Smooth muscle cell (in vitro differentiated cells): Measurements from ENCODE around the gene HELZ. TPM values are rescaled to one million over a fixed set of nuclear protein-coding genes. Genes with fewer than 3 reads are reported as not detected.

ENCODE experiments used
- DNase-seq: peaks from one replicate; lab custom pipeline; 2025; ENCODE audit not compliant: unreplicated experiment; lab: John Stamatoyannopoulos, UW
- H2AFZ ChIP-seq: fragments of 200-600 bp; sonication (generic); 2 replicates; pipeline ENCODE4 v1.6.0; 2016; ENCODE audit warnings: antibody characterized with exemption, low read depth, mild to moderate bottlenecking
- H3F3A ChIP-seq: fragments of 200-600 bp; sonication (generic); 2 replicates; pipeline ENCODE4 v1.6.0; 2017; ENCODE audit warnings: antibody characterized with exemption, low read depth
- H3K27ac ChIP-seq: fragments of 200-600 bp; sonication (generic); 2 replicates; pipeline ENCODE4 v1.5.1; 2016; ENCODE audit warnings: low read depth, mild to moderate bottlenecking
- H3K27me3 ChIP-seq: fragments of 200-600 bp; sonication (generic); 2 replicates; pipeline ENCODE4 v1.6.1; 2016; ENCODE audit warnings: low read depth, mild to moderate bottlenecking
- H3K36me3 ChIP-seq: fragments of 200-600 bp; sonication (generic); 2 replicates; pipeline ENCODE4 v1.5.1; 2016; ENCODE audit warnings: low read depth
- H3K4me1 ChIP-seq: fragments of 200-600 bp; sonication (generic); 2 replicates; pipeline ENCODE4 v1.5.1; 2016; ENCODE audit warnings: low read depth
- H3K4me2 ChIP-seq: fragments of 200-600 bp; sonication (generic); 2 replicates; pipeline ENCODE4 v1.6.0; 2016; ENCODE audit warnings: mild to moderate bottlenecking
- H3K4me3 ChIP-seq: fragments of 200-600 bp; sonication (generic); 2 replicates; pipeline ENCODE4 v1.5.1; 2016; ENCODE audit warnings: mild to moderate bottlenecking
- H3K79me2 ChIP-seq: fragments of 200-600 bp; sonication (generic); 2 replicates; pipeline ENCODE4 v1.6.0; 2016; ENCODE audit warnings: low read depth, mild to moderate bottlenecking
- H3K9ac ChIP-seq: fragments of 200-600 bp; sonication (generic); 2 replicates; pipeline ENCODE4 v1.6.0; 2016; ENCODE audit warnings: low read depth
- H3K9me3 ChIP-seq: fragments of 200-600 bp; sonication (generic); replicated peaks from 2 replicates; pipeline ENCODE4 v1.5.1; 2016; ENCODE audit warnings: low read depth
- H4K20me1 ChIP-seq: fragments of 200-600 bp; sonication (generic); 2 replicates; pipeline ENCODE4 v1.6.0; 2016; ENCODE audit warnings: low read depth
- WGBS: methylation state at CpG from one replicate; pipeline ENCODE4 v1.1.7; 2016; ENCODE audit warnings: low lambda C conversion rate; 5-methylcytosine and 5-hydroxymethylcytosine counted together
- polyA plus RNA-seq: library from polyadenylated mRNA; unstranded; fragments of >200 nt; fragmentation: Nextera tagmentation; extraction: Ambion mirVana; gene quantifications from 2 replicates; pipeline ENCODE4 v1.2.1, GENCODE V29; 2016
- total RNA-seq: library from RNA; depleted of rRNA; stranded (reverse); fragments of >200 nt; gene quantifications from 2 replicates; pipeline ENCODE4 v1.2.3, GENCODE V29; 2014
- TF ChIP-seq, protein P1 (sequence below): fragments of 200-600 bp; sonication (generic); IDR thresholded peaks from 2 replicates; pipeline ENCODE4 v1.5.1; 2017; ENCODE audit warnings: borderline replicate concordance, mild to moderate bottlenecking, antibody characterized with exemption; ENCODE audit not compliant: insufficient read depth, poor library complexity, severe bottlenecking

Gene HELZ
- total and polyA plus RNA-seq, 2 experiments from 2014 or later = 18.8 to 34.4 TPM

DNA sequence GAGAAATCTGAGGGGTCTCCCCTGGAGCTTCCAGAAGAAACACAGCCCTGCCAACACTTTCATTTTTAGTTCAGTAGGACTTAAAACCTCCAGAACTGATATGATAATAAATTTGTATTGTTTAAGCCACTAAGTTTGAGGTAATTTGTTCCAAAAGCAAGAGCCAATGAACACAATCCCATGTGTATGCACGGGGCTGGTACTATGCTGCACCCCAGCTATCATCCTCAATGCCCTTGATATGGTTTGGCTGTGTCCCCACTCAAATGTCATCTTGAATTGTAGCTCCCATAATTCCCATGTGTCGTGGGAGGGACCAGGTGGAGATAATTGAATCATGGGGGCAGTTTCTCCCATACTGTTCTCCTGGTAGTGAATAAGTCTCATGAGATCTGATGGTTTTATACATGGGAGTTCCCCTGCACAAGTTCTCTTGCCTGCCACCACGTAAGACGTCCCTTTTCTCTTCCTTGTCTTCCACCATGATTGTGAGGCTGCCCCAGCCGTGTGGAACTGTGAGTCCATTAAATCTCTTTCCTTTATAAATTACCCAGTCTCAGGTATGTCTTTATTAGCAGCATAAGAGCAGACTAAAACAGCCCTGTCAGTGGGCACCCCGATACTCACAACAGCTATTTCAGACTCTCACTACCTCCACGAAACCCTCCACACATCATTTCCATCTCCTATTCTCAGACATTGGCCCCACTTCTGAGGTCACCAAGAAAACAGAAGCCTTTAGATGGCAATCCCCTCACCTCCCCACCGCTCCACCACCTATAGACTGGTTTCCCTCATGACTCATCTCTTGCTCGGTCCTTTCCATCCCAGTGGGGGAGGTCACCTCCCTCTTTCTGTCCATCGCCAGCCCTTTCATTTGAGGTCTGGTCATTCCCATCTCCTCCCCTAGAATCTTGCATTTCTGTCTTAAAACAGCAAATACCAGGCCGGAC is 209.6 kb downstream of the HELZ start:
- TF ChIP-seq, protein P1, sequence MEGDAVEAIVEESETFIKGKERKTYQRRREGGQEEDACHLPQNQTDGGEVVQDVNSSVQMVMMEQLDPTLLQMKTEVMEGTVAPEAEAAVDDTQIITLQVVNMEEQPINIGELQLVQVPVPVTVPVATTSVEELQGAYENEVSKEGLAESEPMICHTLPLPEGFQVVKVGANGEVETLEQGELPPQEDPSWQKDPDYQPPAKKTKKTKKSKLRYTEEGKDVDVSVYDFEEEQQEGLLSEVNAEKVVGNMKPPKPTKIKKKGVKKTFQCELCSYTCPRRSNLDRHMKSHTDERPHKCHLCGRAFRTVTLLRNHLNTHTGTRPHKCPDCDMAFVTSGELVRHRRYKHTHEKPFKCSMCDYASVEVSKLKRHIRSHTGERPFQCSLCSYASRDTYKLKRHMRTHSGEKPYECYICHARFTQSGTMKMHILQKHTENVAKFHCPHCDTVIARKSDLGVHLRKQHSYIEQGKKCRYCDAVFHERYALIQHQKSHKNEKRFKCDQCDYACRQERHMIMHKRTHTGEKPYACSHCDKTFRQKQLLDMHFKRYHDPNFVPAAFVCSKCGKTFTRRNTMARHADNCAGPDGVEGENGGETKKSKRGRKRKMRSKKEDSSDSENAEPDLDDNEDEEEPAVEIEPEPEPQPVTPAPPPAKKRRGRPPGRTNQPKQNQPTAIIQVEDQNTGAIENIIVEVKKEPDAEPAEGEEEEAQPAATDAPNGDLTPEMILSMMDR = no peak
- Histone ChIP-seq H4K20me1 (no peaks in the 10 kb centered on the region), H3K36me3 (no peaks in the 10 kb centered on the region), H3K27ac (no peak overlapping the region), H3K4me2 (no peak overlapping the region), H3K9me3 (no peaks in the 10 kb centered on the region), H3F3A (no peaks in the 10 kb centered on the region), H3K4me1 (no peaks in the 10 kb centered on the region), H3K79me2 (no peaks in the 10 kb centered on the region), H3K9ac (no peak overlapping the region), H2AFZ (no peak overlapping the region), H3K4me3 (no peak overlapping the region), H3K27me3 (no peaks in the 10 kb centered on the region)
- no peak for DNase-seq
- 79% methylated on average over 11 of the region's 11 CpGs for WGBS

DNA sequence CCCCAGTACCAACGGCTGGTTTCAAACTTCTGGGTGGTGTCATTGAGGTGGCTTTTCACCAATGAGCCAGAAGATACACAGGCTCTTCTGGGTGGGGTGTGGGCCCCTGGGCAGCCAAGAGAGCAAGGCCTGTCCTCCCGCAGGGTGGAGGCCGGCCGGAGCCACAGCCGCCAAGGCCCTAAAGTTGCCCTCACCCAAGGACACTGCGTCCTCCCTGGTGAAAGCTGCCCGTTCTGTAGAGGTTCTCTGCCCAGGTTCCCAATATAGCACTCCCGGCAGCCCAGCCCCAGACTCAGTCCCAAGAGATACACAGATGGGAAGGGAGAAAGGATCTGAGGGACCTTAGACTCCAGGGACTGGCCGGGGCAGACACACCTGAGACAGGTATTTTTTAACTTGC is 211.4 kb downstream of the HELZ start:
- Histone ChIP-seq H3F3A (no peaks in the 10 kb centered on the region), H3K9me3 (no peaks in the 10 kb centered on the region), H3K4me2 (no peak overlapping the region), H3K4me1 (no peaks in the 10 kb centered on the region), H3K27me3 (no peaks in the 10 kb centered on the region), H3K9ac (no peak overlapping the region), H3K36me3 (no peaks in the 10 kb centered on the region), H3K79me2 (no peaks in the 10 kb centered on the region), H4K20me1 (no peaks in the 10 kb centered on the region), H3K4me3 (no peak overlapping the region), H3K27ac (no peak overlapping the region), H2AFZ (no peak overlapping the region)
- no peak for DNase-seq
- 97% methylated on average over 9 of the region's 9 CpGs for WGBS
- TF ChIP-seq, protein P1 = no peak

DNA sequence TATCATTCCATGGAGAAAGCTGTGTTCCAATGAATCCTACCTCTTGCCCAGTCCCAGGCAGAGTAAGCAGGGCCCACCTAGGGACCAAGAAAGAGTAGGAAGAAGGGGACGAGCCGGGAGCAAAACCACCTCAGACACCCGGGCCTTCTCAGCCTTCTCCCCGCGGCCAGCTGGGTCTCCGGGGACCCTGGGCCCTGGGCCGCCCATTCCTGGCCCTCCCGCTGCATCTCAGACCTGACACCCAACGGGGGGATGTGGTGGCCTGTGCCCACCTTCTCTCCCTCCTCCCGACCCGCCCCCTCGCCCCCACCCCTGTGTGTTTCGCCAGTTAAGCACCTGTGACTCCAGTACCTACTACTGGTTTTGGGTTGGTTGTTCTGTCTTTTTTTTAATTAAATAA is 212.0 kb downstream of the HELZ start:
- Histone ChIP-seq H3F3A (no peaks in the 10 kb centered on the region), H2AFZ (no peak overlapping the region), H3K27me3 (no peaks in the 10 kb centered on the region), H3K9ac (no peak overlapping the region), H3K9me3 (no peaks in the 10 kb centered on the region), H4K20me1 (no peaks in the 10 kb centered on the region), H3K27ac (no peak overlapping the region), H3K4me2 (no peak overlapping the region), H3K4me1 (no peaks in the 10 kb centered on the region), H3K4me3 (no peak overlapping the region), H3K36me3 (no peaks in the 10 kb centered on the region), H3K79me2 (no peaks in the 10 kb centered on the region)
- TF ChIP-seq, protein P1 = no peak
- WGBS = 95% methylated on average over 13 of the region's 13 CpGs
- no peak for DNase-seq

DNA sequence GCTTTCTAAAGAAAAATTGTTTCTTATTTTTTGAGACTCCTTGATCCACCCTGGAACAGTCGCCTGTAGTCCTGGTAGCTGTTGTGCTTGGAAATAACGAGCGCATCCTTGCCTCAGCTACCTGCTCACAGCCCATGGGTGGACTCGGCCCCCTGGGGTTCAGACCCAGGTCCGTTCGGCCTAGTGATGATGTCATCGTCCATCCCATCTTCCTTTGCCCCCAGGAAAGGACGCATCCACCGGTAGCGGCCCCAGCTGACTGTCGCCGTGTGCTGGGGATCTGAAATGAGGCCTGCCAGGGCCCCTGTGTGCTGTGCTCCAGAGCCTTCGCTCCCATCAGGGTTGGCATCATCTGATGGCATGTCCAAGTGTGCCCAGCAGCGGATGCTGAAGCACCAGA is 212.6 kb downstream of the HELZ start:
- H3K27me3 ChIP-seq = no peaks in the 10 kb centered on the region
- H3F3A ChIP-seq = no peaks in the 10 kb centered on the region
- DNase-seq = no peak
- H3K79me2 ChIP-seq = no peaks in the 10 kb centered on the region
- TF ChIP-seq, protein P1 = no peak
- no peak overlapping the region for H2AFZ ChIP-seq
- H3K9me3 ChIP-seq = no peaks in the 10 kb centered on the region
- WGBS = 94% methylated on average over 14 of the region's 14 CpGs
- no peak overlapping the region for H3K4me2 ChIP-seq
- H3K4me3 ChIP-seq = no peak overlapping the region
- H3K36me3 ChIP-seq = no peaks in the 10 kb centered on the region
- no peaks in the 10 kb centered on the region for H4K20me1 ChIP-seq
- H3K27ac ChIP-seq = no peak overlapping the region
- no peak overlapping the region for H3K9ac ChIP-seq
- H3K4me1 ChIP-seq = no peaks in the 10 kb centered on the region
